Thoracic aorta (tissue), 2 donors: ENCODE measurements around the gene PSMB8. TPM values are rescaled to one million over a fixed set of nuclear protein-coding genes. Genes with fewer than 3 reads are reported as not detected.
"Not testable (repeated sequence)": the region's sequence is repeated elsewhere in the genome, so short reads cannot be mapped to it uniquely, and the experiment has no call there.

ENCODE experiments used
- ATAC-seq: fragments of 150-250 bp; one replicate; pipeline ENCODE4 v1.8.0; 2017; ENCODE audit warnings: low read depth; ENCODE audit not compliant: insufficient number of reproducible peaks, low FRiP score
- DNase-seq: peaks from one replicate; pipeline ENCODE4 v3.0.0-alpha.2; 2020; ENCODE audit warnings: low spot score
- H3K27ac ChIP-seq, 2 donors: fragments of 200-600 bp; sonication (generic); 1 replicate in 1 of 2; 2 replicates in 1 of 2; pipeline ENCODE4 v1.5.1; 2016; ENCODE audit warnings: mild to moderate bottlenecking in 2 of 2, moderate library complexity in 2 of 2
- H3K27me3 ChIP-seq: fragments of 200-600 bp; sonication (generic); replicated peaks from 2 replicates; pipeline ENCODE4 v1.6.0; 2016; ENCODE audit warnings: mild to moderate bottlenecking; ENCODE audit not compliant: insufficient read depth
- H3K36me3 ChIP-seq: fragments of 200-600 bp; sonication (generic); one replicate; pipeline ENCODE4 v1.5.1; 2016
- H3K4me1 ChIP-seq, 2 donors: fragments of 200-600 bp; sonication (generic); 1 replicate in 1 of 2; 2 replicates in 1 of 2; pipeline versions ENCODE4 v1.5.1 to v1.6.0; 2016; ENCODE audit warnings: low read depth in 2 of 2, mild to moderate bottlenecking in 1 of 2; ENCODE audit not compliant: control insufficient read depth in 1 of 2
- H3K4me3 ChIP-seq: fragments of 200-600 bp; sonication (generic); 2 replicates; pipeline ENCODE4 v1.5.1; 2016; ENCODE audit warnings: mild to moderate bottlenecking
- H3K9me3 ChIP-seq: fragments of 200-600 bp; sonication (generic); 2 replicates; pipeline ENCODE4 v1.5.1; 2016
- CTCF ChIP-seq: fragments of 200-600 bp; sonication (generic); IDR thresholded peaks from one replicate; pipeline ENCODE4 v1.5.1; 2019; ENCODE audit warnings: antibody characterized with exemption
- total RNA-seq, 2 donors: library from RNA; depleted of rRNA; stranded (reverse); fragments of >200 nt; gene quantifications; one replicate each; pipeline versions ENCODE4 v1.1.0 to v1.2.3, GENCODE V29; 2016

PSMB8 gene
- total RNA-seq, 2 donors from 2014 or later = 28.4 to 43.3 TPM

DNA sequence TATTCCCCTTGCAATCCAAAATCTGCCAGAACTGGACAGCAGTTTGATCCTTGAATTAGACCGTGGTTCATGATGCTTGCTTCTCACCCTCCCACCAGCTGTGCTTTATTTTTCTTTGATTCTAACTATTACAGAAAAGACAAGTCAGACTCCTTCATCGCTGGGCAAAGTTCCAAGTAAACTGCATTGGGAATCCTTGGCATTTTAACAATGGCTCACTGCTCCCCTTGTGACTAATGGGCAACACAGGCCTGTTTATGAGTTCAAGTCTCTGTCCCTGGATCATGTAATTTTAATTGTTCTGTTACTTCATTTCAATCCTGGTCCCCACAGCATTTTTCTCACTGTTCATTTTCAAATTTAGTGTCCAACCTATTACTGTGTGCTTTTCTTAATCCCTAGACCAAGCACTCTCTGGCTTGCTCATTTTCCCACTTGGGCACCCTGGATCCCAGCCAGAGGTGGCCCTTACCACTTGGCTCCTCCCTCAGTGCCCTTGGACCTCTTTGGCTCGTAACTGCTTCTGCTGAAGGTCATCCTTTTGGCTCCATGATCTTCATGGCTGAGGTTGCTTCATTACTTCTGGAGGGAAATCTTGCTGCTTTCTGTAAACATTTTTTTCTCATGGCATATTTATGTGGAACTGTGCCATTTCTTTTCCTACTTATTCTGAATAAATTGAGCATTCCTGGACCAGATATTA lies 43.0 kb upstream of the PSMB8 start:
- Histone ChIP-seq H3K4me3 (no peak overlapping the region), H3K27me3 (no peaks in the 10 kb centered on the region), H3K9me3 (no peaks in the 10 kb centered on the region), H3K27ac (no peak overlapping the region), H3K4me1 (peaks cover 3 to 7% of the 10 kb centered on the region in 2 donors), H3K36me3 (no peaks in the 10 kb centered on the region)
- ATAC-seq = no peak
- DNase-seq = no peak
- TF ChIP-seq CTCF = no peak

DNA sequence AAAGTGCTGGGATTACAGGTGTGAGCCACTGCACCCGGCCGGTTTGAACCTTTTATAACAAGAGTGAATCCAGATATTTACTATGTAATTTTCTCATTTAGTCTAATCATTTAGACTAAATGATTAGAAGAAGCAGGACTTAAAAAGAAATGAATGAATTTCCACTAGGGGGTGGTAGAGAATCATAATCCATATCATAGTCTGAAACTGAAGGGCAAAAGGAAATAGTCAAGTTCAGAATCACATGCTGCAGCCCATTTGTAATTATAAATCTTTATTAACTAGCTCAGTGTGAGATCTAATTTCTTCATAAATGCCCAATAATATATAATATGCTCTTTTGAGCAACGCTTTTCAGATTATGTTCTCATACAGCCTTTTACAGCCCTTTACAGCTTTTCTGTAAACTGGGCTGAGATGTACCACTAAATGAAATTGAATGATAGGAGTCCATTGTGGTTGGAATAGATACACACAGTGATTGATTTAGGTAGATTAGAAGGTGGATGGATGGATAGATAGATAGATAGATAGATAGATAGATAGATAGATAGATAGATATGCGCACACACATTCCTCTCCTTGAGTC lies 41.9 kb upstream of the PSMB8 start:
- ATAC-seq = no peak
- no peaks in the 10 kb centered on the region for H3K36me3 ChIP-seq
- peaks cover 3 to 7% of the 10 kb centered on the region in 2 donors for H3K4me1 ChIP-seq
- H3K4me3 ChIP-seq = no peak overlapping the region
- no peak for DNase-seq
- no peaks in the 10 kb centered on the region for H3K9me3 ChIP-seq
- no peaks in the 10 kb centered on the region for H3K27me3 ChIP-seq
- TF ChIP-seq CTCF = peak; percentile 59
- no peak overlapping the region for H3K27ac ChIP-seq

DNA sequence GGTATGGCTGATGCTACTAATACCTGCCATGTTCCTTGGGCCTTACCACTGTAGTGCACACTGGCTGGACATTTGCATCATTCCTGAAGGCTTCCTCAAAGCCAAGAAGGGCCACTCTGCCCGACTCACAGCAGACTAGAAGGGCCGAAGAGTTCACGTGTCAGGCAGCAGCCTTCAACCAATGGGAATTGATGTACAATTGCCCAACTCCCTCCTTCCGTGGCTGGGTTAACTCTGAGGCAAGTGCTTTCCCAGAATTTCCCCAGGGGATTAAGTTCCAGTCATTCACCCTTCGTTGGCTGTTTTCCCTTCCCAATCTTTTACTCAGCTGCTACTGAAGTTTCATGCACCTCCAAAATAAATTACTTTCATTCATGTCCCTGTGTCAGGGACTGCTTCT lies 39.9 kb upstream of the PSMB8 start:
- H3K4me1 ChIP-seq = peaks cover 3 to 7% of the 10 kb centered on the region in 2 donors
- no peaks in the 10 kb centered on the region for H3K27me3 ChIP-seq
- TF ChIP-seq CTCF = no peak
- H3K36me3 ChIP-seq = no peaks in the 10 kb centered on the region
- no peak for DNase-seq
- peak; percentile 78 for ATAC-seq
- H3K27ac ChIP-seq = no peak overlapping the region
- no peaks in the 10 kb centered on the region for H3K9me3 ChIP-seq
- H3K4me3 ChIP-seq = no peak overlapping the region

GRCh38 chr6:32882879-32883250 lies 39.0 kb upstream of the PSMB8 start:
- Histone ChIP-seq H3K27ac (no peak overlapping the region), H3K4me3 (no peak overlapping the region), H3K27me3 (no peaks in the 10 kb centered on the region), H3K4me1 (peaks cover 3 to 7% of the 10 kb centered on the region in 2 donors), H3K9me3 (no peaks in the 10 kb centered on the region), H3K36me3 (no peaks in the 10 kb centered on the region)
- no peak for ATAC-seq
- no peak for TF ChIP-seq CTCF
- DNase-seq = no peak

DNA sequence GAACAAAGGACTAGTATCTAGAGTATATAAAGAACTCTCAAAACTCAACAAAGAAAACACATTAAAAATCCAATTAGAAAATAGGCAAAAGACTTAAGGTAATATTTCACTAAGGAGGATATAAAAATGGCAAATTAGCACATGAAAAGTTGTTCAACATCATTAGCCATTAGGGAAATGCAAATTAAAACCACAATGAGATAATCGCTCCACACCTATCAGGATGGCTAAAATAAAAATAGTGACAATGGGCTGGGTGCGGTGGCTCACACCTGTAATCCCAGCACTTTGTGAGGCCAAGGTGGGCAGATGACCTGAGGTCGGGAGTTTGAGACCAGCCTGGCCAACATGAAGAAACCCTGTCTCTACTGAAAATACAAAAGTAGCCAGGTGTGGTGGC lies 37.1 kb upstream of the PSMB8 start:
- H3K4me3 ChIP-seq, DNase-seq, H3K27me3 ChIP-seq, H3K9me3 ChIP-seq, H3K36me3 ChIP-seq, H3K27ac ChIP-seq, ATAC-seq, H3K4me1 ChIP-seq: not testable (repeated sequence)
